ENCODE data around the gene RHBDL1. TPM values are rescaled to one million over a fixed set of nuclear protein-coding genes. Genes with fewer than 3 reads are reported as not detected.

RHBDL1 gene
- total and polyA plus RNA-seq, 9 of the 15 experiments (the other 6 are each of a cell fraction or from before 2014, with no cell fraction given) = 0.03 to 5.6 (median 1.3) TPM; not detected in 1

- TF ChIP-seq THRB (CRISPR knock-in tag; conservative IDR thresholded peaks at IDR 0.05) = no peak
- no peak for TF ChIP-seq ZNF217 (CRISPR knock-in tag; IDR thresholded peaks at IDR 0.05)
- peak; percentile 97 for TF ChIP-seq L3MBTL2 (IDR thresholded peaks at IDR 0.05)
- 0 out of 6 replicates have a peak, but pooled peaks of 1 of the 3 experiments have one; percentile 1 for TF ChIP-seq CTCF (IDR thresholded peaks at IDR 0.05 in 2 of 3, conservative IDR thresholded peaks at IDR 0.05 in 1 of 3; ENCODE audit: insufficient read depth in 2 of 3, low read depth in 1 of 3, low read length in 3 of 3)
- TF ChIP-seq VEZF1 (CRISPR knock-in tag; IDR thresholded peaks at IDR 0.05) = peak; percentile 71
- no peak for TF ChIP-seq E2F1 (CRISPR knock-in tag; IDR thresholded peaks at IDR 0.05)
- TF ChIP-seq BMI1 (IDR thresholded peaks at IDR 0.05; ENCODE audit: low read length) = peak; percentile 97
- TF ChIP-seq RB1 (IDR thresholded peaks at IDR 0.05; ENCODE audit: low read depth) = peak; percentile 79
- TF ChIP-seq ZNF766 (CRISPR knock-in tag; conservative IDR thresholded peaks at IDR 0.05) = 0 out of 2 replicates have a peak, but pooled peaks have one; percentile 55
- no peak for TF ChIP-seq SREBF2 (CRISPR knock-in tag; IDR thresholded peaks at IDR 0.05)
- TF ChIP-seq PHF8 (IDR thresholded peaks at IDR 0.05; ENCODE audit: borderline replicate concordance, low read length) = peak; percentile 62; the same call in 1 of the 2 replicates
- TF ChIP-seq MTA3 (IDR thresholded peaks at IDR 0.05; ENCODE audit: borderline replicate concordance) = peak; percentile 63; the same call in 1 of the 2 replicates
- TF ChIP-seq HDAC1 (IDR thresholded peaks at IDR 0.05) = 0 out of 4 replicates have a peak, but pooled peaks of 1 of the 2 experiments have one; percentile 20
- TF ChIP-seq KLF1 (tag; IDR thresholded peaks at IDR 0.05) = peak; percentile 37; the same call in 1 of the 2 replicates
- no peak for TF ChIP-seq NFATC3 (IDR thresholded peaks at IDR 0.05)
- TF ChIP-seq C11orf30 (IDR thresholded peaks at IDR 0.05; ENCODE audit: low read depth) = peak; percentile 70
- TF ChIP-seq NRF1 (conservative IDR thresholded peaks at IDR 0.05 in 1 of 2, IDR thresholded peaks at IDR 0.05 in 1 of 2) = peak in 1 of 2 experiments; percentile 39; a peak in 2 of 4 replicates
These were observed 8.8 kb downstream of the RHBDL1 start, which contains the start of gene JMJD8 (continued) for GRCh38 chr16:684071-684794.

Data from K562 (cell line).